Gastroesophageal sphincter (tissue), 4 donors: ENCODE measurements around the gene SPCS2. TPM values are rescaled to one million over a fixed set of nuclear protein-coding genes. Genes with fewer than 3 reads are reported as not detected.

Source experiments
- ATAC-seq: fragments of 150-250 bp; one replicate; pipeline ENCODE4 v1.9.1; 2016; ENCODE audit warnings: mild to moderate bottlenecking, moderate library complexity
- H3K27ac ChIP-seq, 4 donors: fragments of 200-600 bp; sonication (generic) in 3 of 4; 1 replicate in 3 of 4; 2 replicates in 1 of 4; pipeline ENCODE4 v1.5.1; 2016 to 2019
- H3K27me3 ChIP-seq: fragments of 200-600 bp; sonication (generic); one replicate; pipeline ENCODE4 v1.5.1; 2019
- H3K36me3 ChIP-seq, 2 donors: fragments of 200-600 bp; sonication (generic); one replicate each; pipeline ENCODE4 v1.5.1; 2019; ENCODE audit warnings: control low read depth in 1 of 2
- H3K4me1 ChIP-seq, 3 donors: fragments of 200-600 bp; sonication (generic); 1 replicate in 2 of 3; 2 replicates in 1 of 3; pipeline ENCODE4 v1.5.1; 2016 to 2019; ENCODE audit warnings: control low read depth in 2 of 3
- H3K4me3 ChIP-seq, 2 donors: fragments of 200-600 bp; sonication (generic); one replicate each; pipeline ENCODE4 v1.5.1; 2019; ENCODE audit warnings: mild to moderate bottlenecking in 1 of 2, moderate library complexity in 1 of 2
- H3K9me3 ChIP-seq, 3 donors: fragments of 200-600 bp; sonication (generic); one replicate each; pipeline ENCODE4 v1.5.1; 2017 to 2019; ENCODE audit warnings: control low read depth in 2 of 3
- EP300 ChIP-seq: sonication (generic); formaldehyde crosslinking; IDR thresholded peaks from one replicate; pipeline ENCODE4 v1.6.1; 2017; ENCODE audit warnings: antibody characterized with exemption, mild to moderate bottlenecking
- POLR2A ChIP-seq, 2 donors: fragments of 450-650 bp; IDR thresholded peaks; one replicate each; pipeline ENCODE4 v1.6.1; 2017; ENCODE audit warnings: antibody characterized with exemption in 2 of 2, mild to moderate bottlenecking in 2 of 2, moderate library complexity in 1 of 2
- POLR2AphosphoS5 ChIP-seq: sonication (generic); formaldehyde crosslinking; IDR thresholded peaks from one replicate; pipeline ENCODE4 v1.6.1; 2017; ENCODE audit warnings: antibody characterized with exemption
- WGBS, 2 donors: methylation state at CpG; one replicate each; pipeline ENCODE4 v1.1.5; 2018; ENCODE audit warnings: low coverage in 1 of 2; 5-methylcytosine and 5-hydroxymethylcytosine counted together
- total RNA-seq, 4 donors: library from RNA; depleted of rRNA; stranded (reverse); fragments of >200 nt; gene quantifications; one replicate each; pipeline ENCODE4 v1.1.0, GENCODE V29; 2016
- TF ChIP-seq, protein P1 (sequence below), 4 experiments: fragments of 200-600 bp in 2 of 4; fragments of 450-650 bp in 2 of 4; sonication (generic) in 1 of 4; IDR thresholded peaks; one replicate each; pipeline ENCODE4 v1.5.1; 2017 to 2019; ENCODE audit warnings: antibody characterized with exemption in 4 of 4, mild to moderate bottlenecking in 2 of 4, moderate library complexity in 2 of 4

SPCS2 gene
- total RNA-seq, 4 donors from 2014 or later: 27.2 to 49.5 (median 37.0) TPM

DNA sequence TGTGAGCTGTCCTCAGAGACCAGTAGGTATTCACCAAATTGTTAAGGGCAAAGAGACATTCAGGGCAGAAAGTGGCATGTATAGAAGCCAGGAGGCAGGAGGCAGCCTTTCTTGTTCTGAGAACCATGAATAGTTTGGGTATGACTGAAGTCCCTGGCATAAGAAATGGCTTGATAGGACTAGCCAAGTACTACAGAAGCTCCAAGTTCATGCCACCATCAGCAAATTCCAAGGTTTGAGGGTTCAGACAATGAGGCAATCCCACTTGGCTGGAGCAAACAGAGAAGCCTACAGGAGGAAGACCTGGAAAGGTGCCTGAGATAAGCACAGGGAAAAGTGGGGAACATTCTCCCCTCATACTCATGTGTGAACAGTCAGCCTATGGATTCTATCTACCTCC is 25.9 kb upstream of the SPCS2 start:
- Histone ChIP-seq H3K4me3 (no peak overlapping the region), H3K4me1 (no peaks in the 10 kb centered on the region), H3K9me3 (no peaks in the 10 kb centered on the region), H3K27me3 (no peaks in the 10 kb centered on the region), H3K36me3 (peaks cover 0 to 63% of the 10 kb centered on the region in 2 donors), H3K27ac (no peak overlapping the region)
- ATAC-seq: no peak
- TF ChIP-seq POLR2A (IDR thresholded peaks at IDR 0.05) (no peak), EP300 (no peak), POLR2AphosphoS5 (no peak)
- TF ChIP-seq, protein P1, sequence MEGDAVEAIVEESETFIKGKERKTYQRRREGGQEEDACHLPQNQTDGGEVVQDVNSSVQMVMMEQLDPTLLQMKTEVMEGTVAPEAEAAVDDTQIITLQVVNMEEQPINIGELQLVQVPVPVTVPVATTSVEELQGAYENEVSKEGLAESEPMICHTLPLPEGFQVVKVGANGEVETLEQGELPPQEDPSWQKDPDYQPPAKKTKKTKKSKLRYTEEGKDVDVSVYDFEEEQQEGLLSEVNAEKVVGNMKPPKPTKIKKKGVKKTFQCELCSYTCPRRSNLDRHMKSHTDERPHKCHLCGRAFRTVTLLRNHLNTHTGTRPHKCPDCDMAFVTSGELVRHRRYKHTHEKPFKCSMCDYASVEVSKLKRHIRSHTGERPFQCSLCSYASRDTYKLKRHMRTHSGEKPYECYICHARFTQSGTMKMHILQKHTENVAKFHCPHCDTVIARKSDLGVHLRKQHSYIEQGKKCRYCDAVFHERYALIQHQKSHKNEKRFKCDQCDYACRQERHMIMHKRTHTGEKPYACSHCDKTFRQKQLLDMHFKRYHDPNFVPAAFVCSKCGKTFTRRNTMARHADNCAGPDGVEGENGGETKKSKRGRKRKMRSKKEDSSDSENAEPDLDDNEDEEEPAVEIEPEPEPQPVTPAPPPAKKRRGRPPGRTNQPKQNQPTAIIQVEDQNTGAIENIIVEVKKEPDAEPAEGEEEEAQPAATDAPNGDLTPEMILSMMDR (IDR thresholded peaks at IDR 0.05): no peak

GRCh38 chr11:74925281-74925680 is 23.8 kb upstream of the SPCS2 start:
- H3K27ac ChIP-seq: no peak overlapping the region
- no peak for ATAC-seq
- TF ChIP-seq POLR2A (IDR thresholded peaks at IDR 0.05): no peak
- TF ChIP-seq EP300: no peak
- TF ChIP-seq, protein P1 (IDR thresholded peaks at IDR 0.05): no peak
- no peak for TF ChIP-seq POLR2AphosphoS5

GRCh38 chr11:74926304-74927030 is 22.6 kb upstream of the SPCS2 start:
- TF ChIP-seq EP300 (no peak), POLR2A (IDR thresholded peaks at IDR 0.05) (no peak), POLR2AphosphoS5 (no peak)
- TF ChIP-seq, protein P1 (IDR thresholded peaks at IDR 0.05): no peak
- H3K27me3 ChIP-seq: no peaks in the 10 kb centered on the region
- H3K27ac ChIP-seq: no peak overlapping the region
- 90 to 94% methylated on average over 8 of the region's 8 CpGs for WGBS, 2 donors
- H3K9me3 ChIP-seq: no peaks in the 10 kb centered on the region
- peaks cover 0 to 51% of the 10 kb centered on the region in 2 donors for H3K36me3 ChIP-seq
- no peak for ATAC-seq
- H3K4me1 ChIP-seq: no peaks in the 10 kb centered on the region
- H3K4me3 ChIP-seq: no peak overlapping the region

More at GRCh38 chr11:74925281-74925680, 23.8 kb upstream of the SPCS2 start:
- 81 to 82% methylated on average over 3 to 4 of the region's 4 CpGs for WGBS, 2 donors
- no peak overlapping the region for H3K4me3 ChIP-seq
- no peaks in the 10 kb centered on the region for H3K4me1 ChIP-seq
- H3K9me3 ChIP-seq: no peaks in the 10 kb centered on the region
- H3K36me3 ChIP-seq: peaks cover 0 to 53% of the 10 kb centered on the region in 2 donors
- H3K27me3 ChIP-seq: no peaks in the 10 kb centered on the region

DNA sequence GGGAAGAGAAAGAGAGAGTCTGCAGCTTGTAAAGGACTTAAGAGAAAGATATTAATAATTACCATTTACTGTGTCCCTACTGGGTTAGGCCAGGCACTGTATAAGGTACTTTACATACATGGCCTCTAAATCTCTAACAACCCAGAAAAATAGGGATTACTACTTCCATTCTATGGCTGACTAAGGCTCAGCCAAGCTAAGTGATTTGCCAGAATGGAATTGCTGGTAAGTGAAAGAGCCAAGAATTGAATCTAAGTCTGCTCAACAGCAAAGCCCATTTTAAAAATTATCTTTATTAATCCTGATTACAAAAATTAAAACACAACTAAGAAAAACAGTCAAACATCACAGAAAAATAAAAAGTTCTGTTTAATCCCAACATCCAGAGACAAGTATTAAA is 21.6 kb upstream of the SPCS2 start:
- ATAC-seq: no peak
- Histone ChIP-seq H3K27ac (no peak overlapping the region), H3K9me3 (no peaks in the 10 kb centered on the region), H3K27me3 (no peaks in the 10 kb centered on the region), H3K4me1 (no peaks in the 10 kb centered on the region), H3K36me3 (peaks cover 0 to 57% of the 10 kb centered on the region in 2 donors), H3K4me3 (no peak overlapping the region)
- TF ChIP-seq, protein P1 (IDR thresholded peaks at IDR 0.05): no peak
- no peak for TF ChIP-seq EP300
- no peak for TF ChIP-seq POLR2A (IDR thresholded peaks at IDR 0.05)
- no peak for TF ChIP-seq POLR2AphosphoS5
